CD4-positive, alpha-beta T cell treated with Interleukin-4 for 1 hour (primary cell): ENCODE results near the gene DOCK7.
A peak's percentile ranks its signal among the peaks of the same experiment; 100 is the strongest.
"Not testable (repeated sequence)": the region's sequence is repeated elsewhere in the genome, so short reads cannot be mapped to it uniquely, and the experiment has no call there.

Experiments
- DNase-seq, 2 donors: peaks; one replicate each; pipeline ENCODE4 v3.0.0-alpha.2; 2020 to 2022

The DOCK7 gene, protein sequence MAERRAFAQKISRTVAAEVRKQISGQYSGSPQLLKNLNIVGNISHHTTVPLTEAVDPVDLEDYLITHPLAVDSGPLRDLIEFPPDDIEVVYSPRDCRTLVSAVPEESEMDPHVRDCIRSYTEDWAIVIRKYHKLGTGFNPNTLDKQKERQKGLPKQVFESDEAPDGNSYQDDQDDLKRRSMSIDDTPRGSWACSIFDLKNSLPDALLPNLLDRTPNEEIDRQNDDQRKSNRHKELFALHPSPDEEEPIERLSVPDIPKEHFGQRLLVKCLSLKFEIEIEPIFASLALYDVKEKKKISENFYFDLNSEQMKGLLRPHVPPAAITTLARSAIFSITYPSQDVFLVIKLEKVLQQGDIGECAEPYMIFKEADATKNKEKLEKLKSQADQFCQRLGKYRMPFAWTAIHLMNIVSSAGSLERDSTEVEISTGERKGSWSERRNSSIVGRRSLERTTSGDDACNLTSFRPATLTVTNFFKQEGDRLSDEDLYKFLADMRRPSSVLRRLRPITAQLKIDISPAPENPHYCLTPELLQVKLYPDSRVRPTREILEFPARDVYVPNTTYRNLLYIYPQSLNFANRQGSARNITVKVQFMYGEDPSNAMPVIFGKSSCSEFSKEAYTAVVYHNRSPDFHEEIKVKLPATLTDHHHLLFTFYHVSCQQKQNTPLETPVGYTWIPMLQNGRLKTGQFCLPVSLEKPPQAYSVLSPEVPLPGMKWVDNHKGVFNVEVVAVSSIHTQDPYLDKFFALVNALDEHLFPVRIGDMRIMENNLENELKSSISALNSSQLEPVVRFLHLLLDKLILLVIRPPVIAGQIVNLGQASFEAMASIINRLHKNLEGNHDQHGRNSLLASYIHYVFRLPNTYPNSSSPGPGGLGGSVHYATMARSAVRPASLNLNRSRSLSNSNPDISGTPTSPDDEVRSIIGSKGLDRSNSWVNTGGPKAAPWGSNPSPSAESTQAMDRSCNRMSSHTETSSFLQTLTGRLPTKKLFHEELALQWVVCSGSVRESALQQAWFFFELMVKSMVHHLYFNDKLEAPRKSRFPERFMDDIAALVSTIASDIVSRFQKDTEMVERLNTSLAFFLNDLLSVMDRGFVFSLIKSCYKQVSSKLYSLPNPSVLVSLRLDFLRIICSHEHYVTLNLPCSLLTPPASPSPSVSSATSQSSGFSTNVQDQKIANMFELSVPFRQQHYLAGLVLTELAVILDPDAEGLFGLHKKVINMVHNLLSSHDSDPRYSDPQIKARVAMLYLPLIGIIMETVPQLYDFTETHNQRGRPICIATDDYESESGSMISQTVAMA (N-terminal part only)

DNA sequence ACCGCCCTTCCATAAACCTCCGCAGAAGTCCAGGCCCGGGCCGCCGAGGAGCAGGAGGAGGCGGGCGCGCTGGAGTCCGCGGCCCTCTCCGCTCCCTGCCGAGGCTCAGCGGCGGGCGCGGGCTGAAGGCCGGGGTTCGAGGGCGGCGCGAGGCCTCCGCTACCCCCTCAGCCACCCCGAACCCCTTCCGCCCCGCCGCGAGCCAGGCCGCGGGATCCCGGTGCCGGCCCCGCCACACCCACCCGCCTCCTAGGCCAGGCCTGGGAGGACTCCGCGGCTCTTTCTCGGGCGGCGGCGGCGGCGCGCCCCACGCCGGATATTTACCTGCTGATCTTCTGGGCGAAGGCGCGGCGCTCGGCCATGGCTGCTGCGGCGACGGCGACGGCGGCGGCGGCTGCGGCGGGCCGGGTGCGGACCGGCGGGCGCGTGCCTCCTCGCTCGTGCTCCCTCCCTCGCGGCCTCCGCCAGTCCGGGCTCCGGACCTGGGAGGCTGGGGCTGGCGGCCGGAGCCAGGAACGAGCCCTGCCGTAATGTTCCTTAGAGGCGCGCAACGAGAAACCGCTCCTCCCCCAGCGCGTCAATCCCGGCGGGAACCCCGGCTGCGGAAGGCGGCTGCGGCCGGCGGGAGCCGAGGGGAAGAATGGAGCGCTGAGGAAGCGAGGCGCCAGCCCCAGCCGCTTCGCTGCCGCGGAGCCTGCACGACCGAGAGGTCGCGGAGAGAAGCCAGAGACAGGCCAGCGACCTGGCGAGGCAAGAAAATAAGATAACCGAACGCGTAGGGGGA lies at the start of gene DOCK7:
Gene DOCK7 (minus strand): TSS at position 484 of the 784 bp plus-strand sequence. CDS start 122 bp downstream, at position 362.
- DNase-seq, result peak; percentile 43 to 51

DNA sequence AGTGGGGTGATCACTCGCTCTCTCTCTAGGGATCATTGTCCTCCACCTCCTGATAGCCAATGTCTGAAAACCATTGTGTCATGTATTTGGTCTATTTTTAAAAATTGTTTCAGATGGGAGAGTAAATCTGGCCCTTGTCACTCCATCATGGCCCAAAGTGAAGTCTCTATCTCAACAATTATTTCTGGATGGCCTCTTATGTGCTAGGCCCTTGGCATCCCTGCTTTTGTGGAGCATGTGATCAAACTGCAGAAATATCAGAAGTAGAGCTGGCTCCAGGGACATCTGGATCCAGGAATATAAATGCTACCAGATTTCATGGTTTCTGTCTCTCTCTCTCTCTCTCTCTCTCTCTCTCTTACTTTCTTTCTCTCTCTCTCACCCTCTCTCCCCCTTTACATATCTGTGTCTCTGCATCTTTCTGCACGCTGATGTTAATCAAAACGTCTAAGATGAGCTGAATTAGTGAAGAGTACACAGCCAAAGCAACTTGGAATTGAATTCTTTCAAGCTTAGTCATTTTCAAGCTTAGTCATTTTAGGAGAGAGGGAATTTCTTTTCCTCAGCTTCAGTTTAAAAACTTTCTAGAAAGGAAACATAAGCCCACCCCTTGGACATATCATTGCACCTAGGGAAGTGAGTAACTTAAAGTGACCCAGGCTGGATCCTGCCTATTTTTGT lies 47.4 kb upstream of the DOCK7 start:
- DNase-seq, result no peak

DNA sequence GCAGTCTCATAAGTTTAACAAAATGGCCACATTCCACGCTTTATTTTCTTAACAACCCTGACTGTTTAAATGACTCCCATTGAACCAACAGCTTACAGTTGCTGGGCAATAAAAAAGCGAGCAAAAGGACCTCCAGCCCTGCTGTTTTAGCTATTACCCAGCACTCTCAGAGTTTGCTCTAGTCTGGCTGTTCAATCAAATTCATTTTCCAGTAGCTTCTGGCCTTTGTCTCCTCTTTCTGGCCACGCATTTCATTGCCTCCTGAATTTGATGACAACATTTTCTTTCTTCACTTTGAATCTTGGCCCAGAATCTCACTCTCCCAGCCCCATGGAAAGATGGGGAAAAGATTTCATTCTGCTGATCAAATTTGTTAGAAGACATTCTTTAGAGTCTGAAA lies 44.1 kb upstream of the DOCK7 start:
- DNase-seq, result no peak

DNA sequence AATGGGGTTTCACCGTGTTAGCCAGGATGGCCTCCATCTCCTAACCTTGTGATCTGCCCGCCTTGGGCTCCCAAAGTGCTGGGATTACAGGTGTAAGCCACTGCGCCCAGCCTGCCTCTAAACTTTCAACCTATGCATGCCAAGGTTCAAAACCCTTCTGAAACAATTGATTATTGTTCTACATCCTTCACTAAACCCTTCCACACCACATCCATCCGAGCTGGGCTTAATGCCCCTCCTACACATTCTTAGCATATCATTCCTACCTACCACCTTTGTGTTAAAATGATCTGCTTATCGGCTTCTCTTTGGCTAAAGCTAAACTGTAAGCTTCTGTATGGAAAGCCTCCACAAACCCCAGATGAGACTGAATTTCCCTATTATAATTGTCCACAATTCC lies 40.8 kb upstream of the DOCK7 start:
- DNase-seq, result no peak

DNA sequence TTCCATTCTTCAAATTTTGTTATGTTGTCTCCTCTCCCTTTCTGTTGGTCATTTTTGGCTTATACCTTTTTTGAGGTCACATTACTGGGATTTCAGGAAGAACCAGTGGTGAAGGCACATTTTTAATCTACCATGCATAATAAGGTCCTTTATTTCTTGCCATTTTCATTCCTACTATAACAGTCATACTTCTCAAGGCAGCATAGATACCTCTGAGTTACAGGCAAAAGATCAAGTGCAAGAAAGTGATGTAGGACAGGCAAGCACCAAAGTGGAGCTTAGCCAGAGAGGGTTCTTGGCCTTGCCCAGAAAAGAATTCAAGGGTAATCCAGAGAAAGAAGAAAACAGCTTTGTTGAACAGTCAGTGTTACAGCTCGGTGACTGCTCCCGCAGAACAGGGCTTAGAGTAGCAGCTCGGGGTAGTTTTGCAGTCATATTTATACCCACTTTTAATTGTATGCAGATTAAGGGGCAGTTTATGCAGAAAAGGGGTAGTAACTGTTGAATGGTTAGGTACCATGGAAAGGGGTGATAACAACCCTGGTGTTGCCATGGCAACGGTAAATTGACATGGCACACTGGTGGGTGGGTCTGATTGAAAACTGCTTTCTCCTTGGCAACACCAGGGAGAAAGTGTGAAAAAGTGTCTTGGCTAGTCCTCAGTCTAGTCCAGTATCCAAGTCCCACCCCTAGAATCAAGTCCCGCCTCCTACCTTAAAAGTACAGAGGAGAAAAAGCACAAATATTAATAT lies 39.6 kb upstream of the DOCK7 start:
- no peak for DNase-seq

DNA sequence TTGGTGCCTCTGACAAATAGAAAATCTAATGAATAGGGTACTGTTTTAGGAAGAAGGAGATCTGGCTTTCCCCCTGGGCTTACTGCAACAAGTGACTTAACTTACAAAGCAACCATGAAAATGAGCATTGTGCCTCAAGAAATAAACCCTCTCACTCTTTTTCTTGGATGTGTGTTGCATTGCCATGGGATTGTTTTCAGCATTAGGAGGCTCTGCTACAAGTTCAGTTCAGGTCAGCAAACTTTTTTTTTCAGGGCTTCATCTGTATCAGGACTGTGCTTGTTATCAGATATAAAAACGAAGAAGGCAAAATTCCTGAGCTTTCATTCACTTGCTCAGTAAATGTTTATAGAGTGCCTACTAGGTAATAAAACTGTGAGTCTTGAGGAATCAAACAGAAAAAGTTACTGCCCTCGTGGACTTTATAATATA lies 37.8 kb upstream of the DOCK7 start:
- no peak for DNase-seq

DNA sequence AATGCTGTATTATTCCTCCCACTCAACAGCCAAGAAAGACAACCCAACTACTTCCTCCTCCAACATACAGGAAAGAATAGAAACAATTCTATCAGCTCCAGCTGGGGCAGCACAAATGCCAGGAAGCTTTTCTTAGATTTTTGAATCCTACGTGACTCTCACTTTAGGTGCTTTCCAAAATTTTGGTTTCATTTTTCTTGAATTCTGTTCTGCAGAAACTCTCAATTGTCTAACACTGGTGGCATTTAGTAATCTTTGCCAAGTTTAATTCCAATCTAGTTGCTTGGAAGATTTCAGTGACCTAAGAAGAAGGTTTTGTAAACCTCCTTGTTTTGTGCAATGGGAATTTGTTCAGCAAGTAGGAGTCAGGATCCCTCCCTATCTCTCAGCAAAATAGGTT lies 37.1 kb upstream of the DOCK7 start:
- DNase-seq, result no peak

DNA sequence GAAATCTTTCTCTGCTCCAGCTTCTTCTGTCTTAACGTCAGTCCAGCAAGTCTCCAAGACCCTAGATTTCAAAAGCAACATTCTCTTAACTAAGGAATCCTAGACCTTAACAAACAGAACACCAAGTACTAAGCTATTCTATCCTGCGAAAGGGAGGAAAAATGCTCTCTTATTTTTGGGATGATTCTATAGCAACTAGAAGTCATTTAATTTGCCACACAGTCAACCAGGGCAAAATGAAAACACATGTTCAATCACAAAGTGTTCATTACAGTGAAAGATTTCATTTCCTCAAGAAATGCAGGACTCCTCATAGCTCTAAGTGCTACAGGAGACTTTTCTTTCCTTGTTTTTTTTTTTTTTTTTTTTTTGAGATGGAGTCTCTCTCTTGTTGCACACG lies 36.2 kb upstream of the DOCK7 start:
- no peak for DNase-seq

DNA sequence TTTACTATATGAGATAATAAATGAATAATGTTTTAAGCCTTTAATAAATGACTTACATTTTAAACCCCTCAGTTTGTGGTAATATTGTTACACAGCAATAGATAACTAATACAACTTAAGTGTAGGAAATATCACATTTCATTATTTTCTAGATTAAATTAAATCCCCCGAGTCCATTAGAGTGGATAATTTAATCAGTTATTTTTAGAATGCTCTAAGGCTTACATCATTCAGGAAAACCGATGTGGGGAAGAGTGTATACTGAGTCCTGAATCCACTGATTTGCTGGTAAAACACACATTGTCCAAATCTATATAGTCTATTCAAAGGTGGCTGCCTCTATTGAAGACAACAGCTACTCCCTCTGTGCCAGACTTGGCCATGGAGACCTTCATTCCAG lies 35.7 kb upstream of the DOCK7 start:
- no peak for DNase-seq

DNA sequence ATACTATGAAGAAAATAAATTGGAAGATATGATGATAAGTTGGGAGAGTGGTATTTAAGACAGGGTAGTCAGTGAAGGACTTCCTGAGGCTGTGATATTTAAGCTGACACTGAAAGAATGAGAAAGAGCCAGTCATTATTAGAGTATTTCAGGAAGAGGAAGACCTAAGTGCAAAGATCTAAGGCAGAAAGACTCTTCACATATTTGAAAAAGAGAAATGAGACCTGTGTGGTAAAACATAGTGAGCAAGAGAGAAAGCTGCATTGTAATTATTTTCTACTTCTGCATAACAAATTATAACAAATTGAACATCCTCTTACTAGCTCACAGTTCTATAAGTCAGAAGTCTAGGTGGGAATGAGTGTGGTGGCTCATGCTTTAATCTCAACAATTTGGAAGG lies 34.6 kb upstream of the DOCK7 start:
- DNase-seq, result no peak

DNA sequence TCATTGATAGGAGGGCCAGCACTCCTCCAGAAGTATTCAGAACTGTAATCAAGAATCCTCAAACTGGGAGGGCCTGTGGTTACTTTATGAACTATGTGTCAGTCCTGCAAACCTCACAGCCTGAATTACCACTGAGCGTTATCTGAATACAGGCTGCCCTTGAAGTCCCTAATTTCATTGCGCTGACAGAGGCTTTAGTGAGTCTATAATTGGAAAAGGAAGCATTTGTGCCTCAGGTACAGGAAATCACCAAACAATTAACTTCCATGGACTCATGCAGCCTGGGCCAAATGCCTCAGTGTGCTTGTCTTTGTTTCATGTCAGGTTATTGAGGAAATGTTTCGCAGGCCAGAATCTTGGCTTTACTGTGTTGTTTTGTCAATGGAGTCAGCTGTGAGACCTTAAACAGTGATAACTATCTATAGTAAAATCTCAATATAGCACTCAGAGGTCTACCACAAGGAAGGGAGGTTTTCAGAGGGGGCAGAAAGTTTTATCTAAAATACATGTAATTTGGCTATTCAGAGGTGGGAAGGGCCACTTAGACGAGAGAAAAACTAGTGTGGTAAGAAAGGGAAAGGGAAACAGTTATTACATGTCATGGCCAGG lies 32.9 kb upstream of the DOCK7 start:
- DNase-seq, result no peak

DNA sequence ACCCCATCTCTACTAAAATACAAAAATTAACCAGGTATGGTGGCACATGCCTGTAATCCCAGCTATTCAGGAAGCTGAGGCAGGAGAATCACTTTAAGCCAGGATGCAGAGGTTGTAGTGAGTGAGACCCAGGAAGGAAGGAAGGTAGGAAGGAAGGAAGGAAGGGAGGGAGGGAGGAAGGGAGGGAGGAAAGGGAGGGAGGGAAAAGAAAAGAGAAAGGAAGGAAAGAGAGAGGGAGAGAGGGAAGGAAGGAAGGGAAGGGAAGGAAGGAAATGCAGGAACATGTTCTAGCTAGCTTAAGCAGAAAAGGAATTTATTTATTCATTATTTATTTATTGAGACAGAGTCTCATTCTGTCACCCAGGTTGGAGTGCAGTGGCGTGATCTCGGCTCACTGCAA lies 30.2 kb upstream of the DOCK7 start:
- DNase-seq, result not testable (repeated sequence)

DNA sequence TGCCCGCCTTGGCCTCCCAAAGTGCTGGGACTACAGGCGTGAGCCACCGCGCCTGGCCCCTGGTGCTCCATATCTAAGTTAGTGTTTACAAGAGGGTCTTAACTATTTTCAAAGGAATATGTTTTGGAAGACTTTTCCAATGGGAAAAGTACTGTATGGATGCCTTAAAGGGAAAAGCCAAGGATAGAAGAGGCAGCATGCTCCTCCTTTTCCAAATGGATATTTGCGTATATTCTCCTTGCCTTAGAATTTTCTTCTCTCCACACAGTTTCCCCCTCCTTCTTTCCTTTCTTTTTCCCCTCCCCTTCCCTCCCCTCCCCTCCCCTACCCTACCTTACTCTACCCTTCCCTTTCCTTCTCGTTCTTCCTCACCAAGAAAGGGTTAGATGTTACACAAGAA lies 29.3 kb upstream of the DOCK7 start:
- DNase-seq, result no peak

DNA sequence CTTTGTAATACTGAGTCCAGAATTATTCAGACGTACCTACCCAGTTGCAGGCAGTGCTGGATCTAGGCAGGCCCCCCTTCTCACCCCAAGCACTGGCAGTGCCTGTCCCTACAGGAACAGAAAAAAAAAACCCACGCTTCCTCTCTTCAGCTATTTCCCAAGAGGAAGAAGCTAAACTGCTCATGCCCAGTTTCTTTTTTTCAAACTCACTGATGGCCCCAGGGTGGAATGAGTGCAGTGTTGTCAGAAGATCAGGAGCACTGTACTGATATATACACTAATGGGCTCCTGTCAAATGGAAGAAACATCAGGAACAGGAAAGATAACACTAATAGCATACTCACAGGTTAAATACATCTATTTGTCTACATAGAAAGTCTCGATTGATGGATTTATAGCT lies 28.2 kb upstream of the DOCK7 start:
- DNase-seq, result no peak

DNA sequence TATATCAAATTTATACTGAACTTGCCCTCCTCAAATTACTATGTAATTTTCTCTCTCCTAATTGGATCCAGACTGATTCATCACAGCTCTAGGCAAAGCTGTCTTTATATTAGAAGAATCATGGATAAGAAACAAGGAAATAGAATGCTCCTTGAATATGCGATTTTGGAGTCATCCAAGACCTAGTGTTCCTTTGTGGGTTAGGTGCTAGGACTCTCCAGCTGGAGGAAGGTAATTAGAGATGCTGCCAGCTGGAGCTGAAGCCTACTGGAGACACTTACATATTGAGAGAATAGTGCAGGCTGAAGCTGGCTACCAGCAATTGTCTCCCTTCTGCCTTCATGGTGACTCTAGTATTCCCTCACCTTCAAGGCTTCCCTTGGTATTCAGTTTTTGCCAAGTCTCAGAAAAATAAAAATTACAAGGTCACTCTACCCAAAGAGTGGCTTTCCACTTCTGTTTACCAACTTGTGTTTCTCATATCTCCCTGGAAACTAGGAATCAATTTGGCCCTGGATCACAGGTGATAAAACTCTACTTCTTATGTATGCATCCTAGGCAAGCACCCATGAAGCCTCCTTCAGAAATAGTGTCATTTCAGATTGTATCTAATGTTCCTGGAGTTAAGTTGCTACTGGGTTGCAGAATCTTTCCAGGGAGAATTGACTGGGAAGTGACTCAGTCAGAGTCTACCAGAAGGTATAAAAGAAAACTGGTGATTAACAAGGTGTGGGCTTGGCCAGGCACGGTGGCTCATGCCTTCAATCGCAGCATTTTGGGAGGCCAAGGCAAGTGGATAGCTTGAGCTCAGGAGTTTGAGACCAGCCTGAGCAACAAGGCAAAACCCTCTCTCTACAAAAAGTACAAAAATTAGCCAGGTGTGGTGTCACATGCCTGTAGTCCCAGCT lies 24.4 kb upstream of the DOCK7 start:
- no peak for DNase-seq

DNA sequence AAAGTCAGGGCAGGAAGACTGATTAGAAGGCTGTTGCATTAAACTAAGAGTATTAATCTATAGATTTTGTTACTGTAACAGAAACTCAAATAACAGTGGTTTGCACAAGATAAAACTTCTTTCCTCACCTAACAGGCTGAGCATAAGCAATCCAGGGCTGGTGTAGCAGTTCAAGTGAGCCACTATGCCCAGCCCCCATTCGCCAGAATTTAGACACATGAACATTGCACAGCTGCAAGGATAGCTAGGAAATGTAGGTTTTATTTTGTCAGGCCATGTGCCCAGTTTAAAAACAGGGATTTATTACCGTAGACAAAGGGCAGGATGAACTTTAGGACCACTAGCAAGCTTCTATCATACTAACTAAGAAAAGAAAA lies 19.5 kb upstream of the DOCK7 start:
- DNase-seq, result no peak

DNA sequence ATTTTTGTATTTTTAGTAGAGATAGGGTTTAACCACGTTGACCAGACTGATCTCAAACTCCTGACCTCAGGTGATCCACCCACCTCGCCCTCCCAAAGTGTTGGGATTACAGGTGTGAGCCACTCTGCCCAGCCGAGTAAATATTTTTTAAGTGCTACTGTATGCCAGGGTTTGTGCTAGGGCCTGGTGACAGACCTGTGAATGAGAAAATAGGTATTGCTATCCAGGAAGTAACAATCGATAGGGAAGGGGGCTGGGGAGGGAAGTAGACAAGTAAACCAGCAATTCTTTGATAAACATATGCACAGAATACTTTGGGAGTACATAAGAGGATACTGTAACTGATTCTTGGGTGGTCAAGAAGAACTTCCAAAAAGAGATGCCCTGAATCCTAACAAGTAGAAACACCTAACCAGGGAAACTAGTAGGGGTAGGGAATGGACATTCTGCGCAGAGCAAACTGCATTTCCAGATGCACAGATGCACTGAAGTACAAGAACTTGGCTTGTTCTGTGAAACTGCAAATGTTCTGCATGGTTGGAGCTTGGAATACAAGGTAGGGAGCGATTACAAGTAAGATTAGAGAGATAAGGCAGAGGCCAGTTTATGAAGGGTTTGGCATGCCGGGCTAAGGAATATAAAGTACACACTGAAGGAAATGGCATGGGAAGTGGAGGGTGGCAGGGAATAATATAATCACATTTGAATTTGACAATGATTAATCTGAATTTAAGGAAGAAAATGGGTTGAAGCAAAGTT lies 19.0 kb upstream of the DOCK7 start:
- DNase-seq, result no peak

DNA sequence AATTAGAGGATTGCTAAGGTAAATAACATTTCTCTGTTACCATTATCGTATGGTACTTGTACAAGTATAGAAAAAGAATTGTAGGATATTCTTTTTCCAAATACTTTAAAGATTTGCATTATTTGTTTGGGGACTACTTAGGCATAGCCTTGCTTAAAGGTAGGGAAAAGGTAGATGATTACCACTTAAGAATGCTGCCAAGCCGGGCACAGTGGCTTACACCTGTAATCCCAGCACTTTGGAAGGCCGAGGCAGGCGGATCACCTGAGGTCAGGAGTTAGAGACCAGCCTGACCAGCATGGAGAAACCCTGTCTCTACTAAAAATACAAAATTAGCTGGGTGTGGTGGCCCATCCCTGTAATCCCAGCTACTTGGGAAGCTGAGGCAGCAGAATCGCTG lies 10.0 kb upstream of the DOCK7 start:
- DNase-seq, result not testable (repeated sequence)

DNA sequence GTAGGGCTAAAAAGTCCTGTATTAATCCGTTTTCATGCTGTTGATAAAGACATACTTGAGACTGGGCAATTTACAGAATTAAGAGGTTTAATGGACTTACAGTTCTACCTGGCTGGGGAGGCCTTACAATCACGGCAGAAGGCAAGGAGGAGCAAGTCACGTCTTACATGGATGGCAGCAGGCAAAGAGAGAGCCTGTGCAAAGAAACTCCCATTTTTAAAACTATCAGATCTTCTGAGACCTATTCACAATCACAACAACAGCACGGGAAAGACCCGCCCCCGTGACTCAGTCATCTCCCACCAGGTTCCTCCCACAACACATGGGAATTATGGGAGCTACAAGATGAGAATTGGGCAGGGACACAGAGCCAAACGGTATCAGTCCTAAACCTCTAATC lies 6.3 kb upstream of the DOCK7 start:
- DNase-seq, result not testable (repeated sequence)
